ENCODE results near the gene XRCC4.
"Not testable (repeated sequence)": the region's sequence is repeated elsewhere in the genome, so short reads cannot be mapped to it uniquely, and the experiment has no call there.

Gene XRCC4

GRCh38 chr5:83076742-83077661, at the start of gene XRCC4, which contains the start of gene TMEM167A:
XRCC4 (plus strand) TSS chr5:83077547; CDS start chr5:83104920, 27,373 bp downstream.
TMEM167A (minus strand) TSS chr5:83077394; CDS start chr5:83077323, 71 bp downstream.
- peak; percentile 89 to 90 for DNase-seq

- no peak for DNase-seq
Measured at GRCh38 chr5:83029912-83030311, 47.4 kb upstream of the XRCC4 start.

DNA sequence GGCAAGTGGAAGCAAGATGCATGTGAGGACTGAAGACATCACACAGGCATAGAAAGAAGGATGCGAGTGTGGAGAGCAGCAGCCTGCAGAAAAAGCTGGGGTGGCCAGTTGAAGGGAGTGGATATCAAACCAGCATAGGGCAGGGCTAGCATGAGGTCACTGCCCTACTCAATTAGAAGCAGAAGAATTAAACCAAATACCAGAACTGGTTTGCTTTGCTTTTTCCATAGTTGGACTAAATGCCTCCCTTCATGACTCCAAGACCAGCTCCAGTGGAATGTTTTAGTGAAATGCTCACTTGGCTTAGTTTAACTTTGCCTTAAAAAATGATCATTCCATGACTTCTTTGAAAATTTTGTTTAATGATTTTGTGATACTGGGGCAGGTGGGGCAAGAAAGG, 46.0 kb upstream of the XRCC4 start:
- DNase-seq, result no peak

DNA sequence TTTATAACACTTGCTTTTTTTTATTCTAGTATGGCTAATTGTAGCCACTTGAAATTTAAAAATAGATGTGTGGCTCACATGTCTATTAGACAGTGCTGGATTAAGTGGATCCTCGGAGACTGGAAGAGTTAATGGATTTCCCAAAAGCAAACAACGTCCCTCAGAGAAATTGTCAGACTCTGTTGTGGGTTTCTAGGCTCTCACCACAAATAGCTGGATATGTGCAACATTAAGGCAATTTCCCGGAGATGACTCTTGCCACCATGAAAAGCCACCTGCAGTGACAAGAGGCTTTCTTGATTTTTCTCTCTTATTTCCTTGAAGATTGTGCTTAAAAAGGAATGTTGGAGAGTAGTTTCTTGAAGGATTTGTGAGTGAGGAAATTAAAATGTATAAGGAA, 43.3 kb upstream of the XRCC4 start:
- peak in 1 of 2 experiments; percentile 56 for DNase-seq

DNA sequence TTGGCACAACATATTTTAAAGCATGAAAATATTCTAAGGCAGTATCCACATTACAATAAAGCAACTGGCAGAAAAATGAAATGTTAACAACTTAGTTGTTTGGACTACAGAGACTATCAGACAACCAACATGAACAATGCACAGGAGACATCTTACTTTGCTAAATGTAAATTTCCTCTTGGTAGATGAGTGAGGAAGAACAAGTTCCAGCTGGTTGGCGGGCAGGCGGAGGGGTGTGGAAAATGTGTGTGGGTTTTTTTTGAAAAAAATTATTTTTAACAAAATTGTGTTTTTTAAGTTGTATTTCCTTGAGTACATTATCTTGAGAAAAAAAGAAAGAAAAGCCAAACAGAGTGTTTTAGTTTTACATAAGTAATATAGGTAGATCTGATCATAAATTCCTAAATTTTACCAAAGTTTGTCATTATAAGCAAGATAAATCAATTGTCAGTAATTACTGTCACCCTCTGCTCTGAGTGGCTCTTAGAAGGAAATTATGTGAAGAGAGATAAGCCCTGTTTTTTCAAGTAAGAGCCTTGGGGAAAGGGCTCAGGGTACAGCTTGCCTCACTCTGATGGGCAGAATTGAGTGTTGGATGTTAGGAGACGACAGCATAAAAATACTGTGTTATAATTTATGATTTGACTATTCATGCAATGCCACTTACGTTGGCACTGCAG, 42.7 kb upstream of the XRCC4 start:
- DNase-seq, result no peak

GRCh38 chr5:83035373-83036100, 41.8 kb upstream of the XRCC4 start:
- DNase-seq, result no peak

DNA sequence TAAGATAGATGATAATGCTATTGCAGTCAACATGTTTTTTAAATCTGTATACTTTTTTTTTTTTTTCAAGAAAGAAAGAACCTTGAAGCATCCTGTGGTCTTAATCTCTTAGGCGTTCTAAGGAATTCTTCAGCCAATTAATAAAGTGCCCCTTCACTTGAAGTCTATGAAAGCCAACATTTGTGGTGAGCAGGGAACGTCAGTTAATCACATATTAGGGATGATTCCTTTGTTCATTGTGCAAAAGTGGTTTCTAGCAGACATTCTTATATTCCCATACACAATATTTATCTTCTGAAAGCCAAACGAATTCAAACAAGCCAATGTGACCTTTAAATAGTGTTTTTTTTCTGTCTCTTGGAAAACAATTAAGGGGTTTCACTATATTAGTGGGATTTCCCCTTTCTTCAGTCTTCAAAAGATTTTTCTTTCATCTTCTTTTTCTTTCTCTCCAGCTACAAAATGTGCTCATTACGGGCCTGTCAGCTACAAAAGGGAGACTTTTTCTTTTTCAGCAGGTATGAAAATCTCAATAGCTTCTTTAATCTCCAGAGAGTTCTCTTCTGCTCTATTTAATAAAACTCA, 40.3 kb upstream of the XRCC4 start:
- DNase-seq, result no peak

- no peak for DNase-seq
Measured at GRCh38 chr5:83038924-83039323, 38.4 kb upstream of the XRCC4 start.

DNA sequence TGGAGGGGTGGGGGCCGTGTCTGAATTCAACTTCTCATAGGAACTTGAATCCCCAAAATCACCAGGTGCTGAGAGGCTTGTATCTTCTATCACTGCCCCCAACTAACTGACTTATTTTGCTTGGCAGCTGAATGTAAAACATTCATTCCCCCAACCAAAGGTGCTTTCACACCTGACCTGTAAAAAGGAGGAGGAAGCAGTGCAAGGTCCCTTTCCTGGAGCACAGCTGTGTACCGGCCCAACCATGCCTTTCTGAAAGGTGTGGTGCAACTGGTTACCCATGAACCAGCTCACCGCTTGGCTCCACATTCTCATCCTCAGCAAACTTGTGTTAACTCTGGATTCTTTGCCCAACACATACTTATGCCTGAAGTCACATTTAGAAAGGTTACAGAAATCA, 34.8 kb upstream of the XRCC4 start:
- no peak for DNase-seq

GRCh38 chr5:83044926-83045325, 32.4 kb upstream of the XRCC4 start:
- no peak for DNase-seq

- DNase-seq, result no peak
Measured at GRCh38 chr5:83048277-83048676, 29.1 kb upstream of the XRCC4 start.

- no peak for DNase-seq
Measured at GRCh38 chr5:83048811-83049210, 28.5 kb upstream of the XRCC4 start.

GRCh38 chr5:83049370-83049885, 27.9 kb upstream of the XRCC4 start:
- DNase-seq, result no peak

DNA sequence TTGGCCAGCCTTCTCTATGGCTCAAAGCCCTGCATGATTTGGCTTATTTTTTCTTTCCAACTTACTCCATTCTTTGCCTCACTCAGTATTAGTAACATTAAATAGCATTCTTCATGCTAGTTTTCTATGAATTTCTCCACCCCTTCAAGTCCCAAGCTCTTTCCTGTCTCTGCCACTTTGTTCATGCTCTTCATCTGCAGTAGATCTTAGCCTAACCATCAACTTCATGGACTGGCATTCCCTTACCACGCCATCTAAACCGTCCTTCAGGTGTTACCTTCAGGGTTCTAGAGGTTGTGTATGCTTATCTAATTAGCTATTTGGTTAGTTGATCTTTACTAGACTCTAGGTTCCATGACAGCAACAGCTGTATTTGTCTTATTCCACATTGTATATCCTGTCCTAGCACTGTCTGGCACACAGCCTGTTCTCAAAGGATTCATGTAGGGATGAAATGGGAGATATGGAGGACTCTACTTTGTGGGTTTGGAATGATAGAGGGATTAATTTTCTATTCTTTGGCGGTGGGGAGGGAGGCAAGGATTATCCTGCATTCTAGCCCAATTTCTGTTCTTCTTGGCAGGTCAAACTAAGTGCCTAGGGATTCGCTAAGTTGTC, 26.5 kb upstream of the XRCC4 start:
- no peak for DNase-seq

DNA sequence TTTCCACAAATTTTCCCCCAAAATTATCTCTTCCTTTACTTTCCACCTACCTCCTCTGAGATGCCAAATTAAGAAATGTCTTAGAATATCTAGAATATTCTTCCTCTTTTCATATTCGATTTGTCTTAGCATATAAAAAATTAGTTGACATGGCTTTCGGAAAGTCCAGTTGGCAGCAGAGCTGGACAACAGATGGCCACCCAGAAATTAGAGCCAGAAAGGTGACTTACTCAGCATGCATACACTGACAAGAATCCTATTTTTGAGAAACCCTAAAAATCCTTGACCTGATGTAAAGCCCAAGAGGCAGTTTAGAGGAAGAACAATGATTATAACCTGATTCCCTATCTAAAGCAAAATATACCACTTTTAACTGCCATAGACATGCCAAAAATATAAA, 22.2 kb upstream of the XRCC4 start:
- DNase-seq, result no peak

- no peak for DNase-seq
Measured at GRCh38 chr5:83058726-83059125, 18.6 kb upstream of the XRCC4 start.

GRCh38 chr5:83059341-83059740, 18.0 kb upstream of the XRCC4 start:
- no peak for DNase-seq

- no peak for DNase-seq
Measured at GRCh38 chr5:83066548-83067110, 10.7 kb upstream of the XRCC4 start.

DNA sequence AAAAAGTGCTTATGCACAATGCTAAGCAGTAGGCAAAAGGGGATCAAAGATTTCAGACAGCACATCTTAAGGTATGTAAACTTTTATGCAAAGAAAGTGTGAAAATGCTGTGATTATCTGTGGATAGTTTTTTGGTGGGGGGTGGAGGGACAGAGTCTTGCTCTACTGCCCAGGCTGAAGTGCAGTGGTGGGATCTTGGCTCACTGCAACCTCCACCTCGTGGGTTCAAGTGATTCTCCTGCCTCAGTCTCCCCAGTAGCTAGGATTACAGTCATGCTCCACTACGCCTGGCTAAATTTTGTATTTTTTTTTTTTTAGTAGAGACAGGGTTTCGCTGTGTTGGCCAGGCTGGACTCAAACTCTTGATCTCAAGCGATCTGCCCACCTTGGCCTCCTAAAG, 10.0 kb upstream of the XRCC4 start:
- not testable (repeated sequence) for DNase-seq

- no peak for DNase-seq
Measured at GRCh38 chr5:83069096-83069799, 8.1 kb upstream of the XRCC4 start.

All from NCI-H1930 (cell line).